GM19467 (cell line): ENCODE data around the gene CERKL.

Experiments
- ATAC-seq: cut with Tn5 transposase; IDR thresholded peaks from one replicate; pipeline ENCODE4 v1.9.1; 2021; ENCODE audit warnings: mild to moderate bottlenecking, moderate library complexity; ENCODE audit not compliant: unreplicated experiment

Gene CERKL

DNA sequence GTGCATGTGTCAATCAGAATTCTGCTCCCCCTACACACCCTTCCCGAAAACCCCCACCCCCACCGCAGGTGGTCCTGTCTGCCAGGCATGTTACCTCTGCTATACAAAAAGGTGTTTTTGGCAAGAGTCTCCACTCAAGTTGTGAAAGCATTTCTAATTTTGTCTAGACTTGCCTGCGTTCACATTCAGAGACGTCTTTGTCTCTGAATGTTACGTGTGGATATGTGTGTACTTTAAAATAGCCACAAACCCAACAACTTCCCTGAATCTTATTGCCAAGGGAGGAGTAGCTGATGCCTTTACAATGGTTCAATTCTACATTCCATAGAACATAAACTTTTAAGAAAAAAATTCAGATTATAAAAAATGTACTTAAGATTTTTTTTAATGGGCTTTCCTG, 133.1 kb downstream of the CERKL start:
- no peak for ATAC-seq

DNA sequence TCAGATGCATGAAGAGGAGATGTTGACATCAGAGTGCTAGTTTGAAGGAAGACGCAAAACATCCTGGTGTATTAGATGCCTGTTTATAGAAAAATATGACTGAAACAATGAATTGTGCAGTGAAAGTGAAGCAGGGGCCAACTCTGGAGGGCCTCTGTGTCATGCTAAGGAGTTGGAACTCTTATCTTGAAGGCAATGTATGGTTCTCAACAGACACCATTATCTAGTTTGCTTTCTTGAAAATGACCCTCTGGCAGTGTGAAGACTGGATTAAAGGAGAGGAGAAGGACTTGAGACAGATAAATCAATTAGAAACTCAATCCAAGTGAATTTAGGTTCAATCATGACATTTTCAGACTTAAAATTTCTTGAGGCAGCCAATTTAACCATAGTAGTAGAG, 136.7 kb downstream of the CERKL start:
- no peak for ATAC-seq

DNA sequence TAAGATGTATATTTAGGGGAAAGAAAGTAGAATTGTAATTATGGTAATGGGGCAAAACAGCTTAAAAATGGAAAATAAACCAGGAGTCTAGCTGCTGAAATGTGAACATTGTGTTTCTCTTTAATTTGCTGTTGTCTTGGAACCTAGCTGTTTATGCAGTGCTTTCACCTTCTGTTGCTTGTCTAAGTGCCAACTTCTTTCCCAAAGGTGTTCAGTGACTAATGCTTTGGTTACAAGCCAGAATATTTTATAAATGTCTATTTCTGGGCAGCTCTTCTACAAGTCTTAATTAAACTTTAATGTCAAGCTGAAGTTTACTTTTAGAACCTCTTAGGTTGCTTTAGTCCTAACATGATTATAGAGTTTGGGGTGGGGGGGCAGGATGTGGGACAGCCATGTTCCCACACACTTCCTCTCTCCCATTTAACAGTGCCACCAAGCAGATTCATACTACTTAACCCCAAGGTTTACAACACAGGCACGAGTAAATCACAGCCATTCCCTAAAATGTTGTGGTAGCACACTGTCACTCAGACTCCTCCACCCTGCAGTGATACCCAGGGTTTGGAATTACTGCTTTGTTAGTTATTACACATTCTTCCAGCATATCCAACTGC, 139.1 kb downstream of the CERKL start:
- ATAC-seq = no peak

DNA sequence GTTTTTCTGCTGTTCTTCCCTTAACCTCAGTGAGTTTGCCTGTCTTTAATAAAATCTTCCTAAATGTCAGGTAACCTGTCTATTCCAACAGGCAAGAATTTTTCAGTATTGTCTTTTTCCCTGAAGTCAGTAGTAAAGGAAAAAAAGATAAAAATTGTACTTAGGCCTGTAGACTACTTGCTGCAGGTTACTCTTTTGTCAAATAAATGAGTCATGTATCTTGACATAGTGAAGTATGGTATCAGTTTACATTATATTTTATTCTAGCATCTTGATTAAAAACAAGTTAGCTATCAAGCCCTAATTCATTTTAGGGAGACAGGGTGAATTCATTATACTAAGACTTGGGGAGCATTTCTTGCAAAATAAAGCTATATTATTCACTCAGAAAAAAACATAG, 139.9 kb downstream of the CERKL start:
- no peak for ATAC-seq

DNA sequence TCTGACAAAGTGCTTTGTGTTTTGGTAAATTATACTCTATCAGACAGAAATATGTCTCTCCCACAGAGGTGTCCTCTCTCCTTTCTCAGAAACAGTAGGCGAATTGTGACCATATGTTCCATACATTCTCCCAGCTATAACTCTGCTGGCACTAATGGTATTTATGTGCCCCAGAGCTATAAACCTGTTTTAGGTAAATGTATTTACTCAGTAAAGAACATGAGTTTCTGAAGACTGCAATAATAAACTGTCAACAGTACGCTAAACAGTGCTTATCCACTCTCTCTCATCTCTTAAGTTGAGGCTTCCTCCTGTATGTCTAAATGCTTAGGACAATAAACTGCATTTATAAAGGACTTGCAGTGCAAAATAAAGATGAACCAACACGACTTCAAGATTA, 141.2 kb downstream of the CERKL start:
- no peak for ATAC-seq

DNA sequence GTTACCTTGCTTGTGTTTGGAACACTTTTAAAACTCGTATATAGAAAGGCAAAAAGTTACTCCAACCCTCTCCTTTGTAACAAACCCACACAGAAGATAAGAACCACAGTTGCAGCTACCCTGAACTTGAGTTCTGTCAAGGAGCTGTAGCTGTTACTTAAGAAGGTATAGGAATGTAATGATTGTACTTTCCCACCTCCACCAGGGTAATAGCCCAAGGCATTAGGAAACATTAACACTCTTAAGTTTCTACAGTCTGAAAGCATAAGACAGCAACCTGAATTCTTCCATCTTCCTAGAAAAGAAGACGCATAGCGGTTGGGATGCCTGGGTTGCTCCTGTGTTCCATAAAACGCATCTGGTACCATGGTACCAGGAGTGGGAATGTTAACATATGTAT, 156.7 kb downstream of the CERKL start:
- ATAC-seq = no peak

DNA sequence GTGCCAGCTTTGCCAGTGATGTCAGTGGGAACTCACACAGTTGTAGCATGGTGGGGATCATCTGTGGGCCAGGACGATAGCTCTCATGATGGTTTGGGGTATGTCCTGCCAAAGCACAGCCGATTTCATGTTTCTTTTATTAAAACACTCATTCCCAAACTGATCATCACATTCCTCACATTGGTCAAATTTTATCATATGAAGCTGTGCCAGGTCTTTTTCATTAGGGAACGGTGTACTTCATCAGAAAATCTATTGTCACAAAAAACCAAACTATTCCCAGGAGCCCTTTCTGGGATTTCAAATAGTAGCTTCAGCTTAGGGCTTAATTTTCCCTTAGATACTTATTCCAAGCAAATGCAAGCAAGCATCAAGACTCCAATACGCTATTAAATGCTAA, 157.7 kb downstream of the CERKL start:
- no peak for ATAC-seq
